NCI-H2107 (cell line): ENCODE results near the gene UBE2N.
"Not testable (repeated sequence)": the region's sequence is repeated elsewhere in the genome, so short reads cannot be mapped to it uniquely, and the experiment has no call there.

Source experiments
- DNase-seq: peaks from one replicate; lab custom pipeline; 2025; lab: John Stamatoyannopoulos, UW

Gene UBE2N

DNA sequence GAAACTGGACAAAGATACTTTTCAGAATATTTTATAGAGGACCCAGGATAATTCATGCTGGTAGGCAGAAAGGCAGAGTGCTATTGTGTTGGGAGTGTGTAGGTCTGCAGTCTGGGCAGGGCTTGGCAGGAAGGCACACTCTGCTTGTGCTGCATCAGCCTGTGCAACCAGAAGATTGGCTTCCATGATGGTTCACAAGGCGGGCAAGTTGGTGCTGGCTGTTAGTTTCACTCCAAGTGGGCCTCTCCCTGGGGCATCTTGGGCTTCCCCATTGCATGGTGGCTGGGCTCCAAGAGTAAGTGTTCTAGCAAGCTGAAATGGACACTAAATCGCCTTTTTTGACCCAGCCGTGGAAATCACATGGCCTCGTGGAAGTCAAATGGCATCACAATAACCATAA, 1.8 kb upstream of the UBE2N start:
- no peak for DNase-seq

DNA sequence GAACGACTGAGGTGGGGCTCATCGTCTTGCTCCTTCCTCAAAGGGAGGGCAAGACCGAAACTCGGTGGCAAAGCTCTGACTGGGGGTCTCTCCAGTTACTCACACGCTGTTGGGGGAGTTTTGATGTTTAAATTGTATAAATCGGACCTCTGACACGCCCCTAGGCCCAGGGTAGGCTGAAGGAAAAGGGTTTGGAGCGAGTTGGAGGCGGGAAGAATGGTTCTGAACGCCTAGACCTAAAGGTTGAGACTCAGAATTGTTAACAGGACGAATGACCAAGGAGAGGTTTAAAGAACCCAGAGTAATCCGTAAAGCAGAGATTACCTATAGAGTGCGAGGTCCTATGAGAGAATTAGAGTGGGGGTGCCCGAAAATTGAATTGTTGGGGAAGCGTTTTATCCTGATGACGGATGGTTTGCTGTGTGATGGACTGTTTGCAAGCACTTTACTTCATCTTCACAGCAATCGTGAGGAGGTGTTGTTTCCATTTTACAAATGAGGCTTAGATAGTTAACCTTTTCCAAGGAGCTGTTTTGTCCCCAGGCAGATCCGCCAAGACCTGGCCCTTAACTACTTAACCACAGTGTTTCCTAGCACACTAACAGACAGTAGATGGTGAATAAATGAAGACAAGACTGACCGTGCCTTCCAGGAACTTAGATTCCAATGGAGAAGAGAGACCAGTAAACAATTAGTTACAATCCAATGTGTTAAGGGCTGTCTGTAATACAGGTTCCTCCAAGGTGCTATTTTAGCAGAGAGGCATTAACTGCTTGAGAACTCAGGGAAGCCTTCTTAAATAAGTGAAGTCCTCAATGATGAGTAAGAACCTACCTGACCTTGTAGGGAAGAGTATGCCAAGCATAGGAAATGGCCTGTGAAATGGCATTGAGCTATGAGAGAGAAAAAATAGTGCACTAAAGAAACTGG, 929 bp upstream of the UBE2N start:
- DNase-seq, result no peak

DNA sequence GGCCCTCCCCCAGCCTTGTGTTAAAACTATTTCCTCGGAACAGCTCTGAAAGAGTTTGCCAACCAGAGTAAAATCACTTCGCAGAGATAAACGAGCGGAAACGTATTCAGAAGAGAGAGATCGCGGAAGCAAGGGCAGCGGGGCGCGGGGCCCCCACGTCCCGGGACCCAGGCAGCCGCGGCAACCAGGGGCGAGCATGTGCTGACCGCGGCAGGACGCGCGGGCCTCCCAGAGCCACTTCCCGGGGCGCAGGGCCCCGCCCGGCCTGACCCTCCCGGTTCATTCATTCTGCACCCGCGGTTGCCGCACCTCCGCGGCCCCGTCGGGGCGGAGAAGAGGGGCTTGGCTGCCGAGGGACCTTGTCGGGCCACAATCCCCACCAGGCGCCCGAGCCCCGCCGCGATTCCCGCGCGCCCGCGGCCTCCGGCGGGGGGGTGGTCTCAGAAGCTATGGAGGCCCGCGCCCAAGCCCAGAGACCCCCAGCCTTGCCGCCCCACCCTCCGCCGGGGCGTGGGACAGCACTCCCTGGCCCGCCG, 598 bp downstream of the UBE2N start:
- DNase-seq, result no peak

DNA sequence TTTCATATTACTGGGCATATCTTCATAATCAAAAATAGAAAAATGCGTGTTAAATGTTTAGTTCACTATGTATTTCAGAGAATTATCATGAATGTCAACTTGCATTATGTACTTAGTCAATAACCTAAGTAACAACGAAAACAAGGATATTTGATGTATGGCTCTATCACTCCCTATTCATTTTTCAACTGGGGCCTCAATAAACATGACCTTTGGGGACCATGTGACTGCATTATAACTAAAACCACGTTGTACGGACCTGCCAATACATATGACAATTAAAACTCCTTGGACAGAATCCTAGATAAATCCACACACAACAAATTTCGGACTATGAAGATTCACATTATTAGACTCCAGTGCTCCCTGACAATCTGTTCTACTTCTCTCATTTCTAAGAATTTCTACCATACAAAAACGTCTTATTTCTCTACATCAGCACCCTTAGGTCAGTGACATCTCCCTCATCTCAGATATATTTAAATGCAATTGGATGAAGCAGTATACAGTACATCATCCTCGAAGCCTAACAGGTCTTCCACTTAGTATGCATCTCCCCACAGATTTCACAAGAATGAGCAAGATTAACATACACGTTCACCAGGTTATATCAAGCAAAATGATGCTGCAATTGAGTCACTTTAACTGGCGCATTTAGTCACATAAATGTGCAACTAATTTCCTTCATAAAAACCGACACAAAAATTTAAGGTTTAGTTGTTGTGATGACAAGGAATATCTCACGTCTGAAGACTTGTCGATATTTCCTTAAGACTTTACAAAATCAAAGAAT, 1.5 kb downstream of the UBE2N start:
- no peak for DNase-seq

DNA sequence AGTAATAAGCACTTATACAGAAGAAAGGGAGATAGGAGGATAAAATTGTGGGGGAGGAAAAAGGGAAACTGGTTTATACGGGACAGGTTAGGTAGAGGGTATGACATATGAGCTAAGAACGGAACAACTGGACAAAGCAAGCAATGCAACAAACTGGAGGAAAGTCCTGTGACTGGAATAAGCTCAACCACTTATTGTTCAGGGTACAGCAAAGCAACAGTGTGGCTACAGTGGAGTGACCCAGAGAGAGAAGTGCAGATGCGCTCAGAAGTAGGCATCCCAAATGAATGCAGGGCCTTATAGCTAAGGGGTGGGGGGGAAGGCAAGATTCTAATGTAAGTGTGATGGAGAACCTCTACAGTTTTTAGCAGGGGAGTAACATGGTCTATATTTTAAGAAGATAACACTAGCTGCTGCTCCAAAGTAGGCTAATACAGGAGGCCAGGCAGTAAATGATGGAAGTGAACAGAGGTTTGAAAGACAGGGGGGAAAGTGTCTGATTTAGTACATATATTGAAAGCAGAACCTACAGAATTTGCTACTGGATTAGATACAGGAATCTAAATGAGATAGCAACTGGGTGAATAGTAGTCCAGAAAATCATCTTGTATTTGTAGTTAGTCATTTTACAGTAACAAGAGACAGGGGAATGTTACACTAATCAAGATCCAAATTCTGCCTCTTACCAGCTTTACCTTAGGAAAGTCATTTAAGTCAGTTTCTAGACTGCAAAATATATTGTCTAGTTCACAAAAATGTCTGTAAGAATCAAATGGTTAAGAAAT, 3.3 kb downstream of the UBE2N start:
- DNase-seq, result no peak

DNA sequence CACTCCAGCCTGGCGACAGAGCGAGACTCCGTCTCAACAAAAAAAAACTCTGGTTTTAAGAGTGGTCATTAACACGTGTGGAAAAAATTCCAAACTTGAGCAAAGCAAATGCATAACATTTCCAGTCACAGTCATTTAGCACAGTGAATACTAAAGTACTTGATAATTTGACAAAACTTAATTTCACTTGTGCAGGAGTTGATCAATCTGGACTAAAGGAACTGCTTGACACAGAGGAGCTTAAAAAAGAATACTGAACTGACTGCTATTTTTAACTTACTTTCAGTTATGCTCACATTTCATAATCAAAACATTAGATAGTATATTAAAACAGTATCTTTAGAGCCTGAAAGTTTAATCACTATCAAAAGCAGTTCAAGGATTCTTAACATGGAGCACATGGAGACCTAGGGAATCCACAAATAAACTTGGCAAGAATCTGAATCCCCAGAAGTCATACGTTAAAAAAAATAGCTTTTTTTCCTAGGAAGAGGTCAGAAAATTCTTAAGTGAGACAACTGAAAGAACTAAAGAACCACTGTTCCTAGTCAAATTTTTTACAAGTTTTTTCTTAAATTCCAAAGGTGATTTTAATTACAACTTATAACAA, 7.4 kb downstream of the UBE2N start:
- no peak for DNase-seq

DNA sequence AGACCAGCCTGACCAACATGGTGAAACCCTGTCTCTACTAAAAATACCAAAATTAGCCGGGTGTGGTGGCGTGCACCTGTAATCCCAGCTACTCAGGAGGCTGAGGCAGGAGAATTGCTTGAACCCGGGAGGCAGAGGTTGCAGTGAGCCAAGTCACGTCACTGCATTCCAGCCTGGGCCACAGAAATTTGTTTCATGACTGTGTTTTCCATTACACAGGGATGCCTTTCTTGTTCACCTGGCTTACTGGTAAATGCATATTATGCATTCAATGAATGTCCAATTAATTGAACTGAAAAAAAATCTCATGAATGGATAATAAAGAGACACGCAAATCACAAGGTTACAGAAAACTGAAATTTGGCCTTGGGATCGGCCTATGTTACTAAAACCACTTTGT, 9.7 kb downstream of the UBE2N start:
- not testable (repeated sequence) for DNase-seq

DNA sequence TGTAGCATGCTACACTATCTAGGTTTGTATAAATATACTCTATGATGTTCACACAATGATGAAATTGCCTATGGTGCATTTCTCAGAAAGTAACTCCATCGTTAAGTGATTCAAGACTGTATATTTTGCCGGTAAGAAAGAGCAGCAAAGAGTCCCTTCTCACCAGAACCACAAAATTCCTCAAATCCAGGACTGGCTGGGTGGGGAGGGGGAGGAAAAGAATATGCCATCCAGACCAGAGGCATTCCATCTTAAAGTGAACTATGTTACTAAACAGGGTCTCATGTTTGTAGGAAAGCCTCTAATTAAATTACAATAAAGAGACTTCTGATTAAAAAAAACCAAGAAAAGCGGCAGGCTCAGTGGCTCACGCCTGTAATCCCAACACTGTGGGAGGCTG, 11.5 kb downstream of the UBE2N start:
- DNase-seq, result no peak

DNA sequence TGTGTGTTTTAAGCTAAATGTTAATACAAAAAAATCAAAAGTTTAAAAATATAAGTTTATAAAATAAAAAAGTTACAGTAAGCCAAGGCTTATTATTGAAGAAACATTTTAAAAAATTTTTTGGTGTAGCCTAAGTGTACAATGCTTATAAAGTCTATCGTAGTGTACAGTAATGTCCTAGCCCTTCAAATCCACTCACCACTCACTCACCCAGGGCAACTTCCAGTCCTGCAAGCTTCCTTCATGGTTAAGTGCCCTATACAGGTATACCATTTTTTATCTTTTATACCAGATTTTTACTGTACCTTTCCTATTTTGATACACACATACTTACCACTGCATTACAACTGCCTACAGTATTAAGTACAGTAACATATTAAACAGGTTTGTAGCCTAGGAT, 11.9 kb downstream of the UBE2N start:
- no peak for DNase-seq

DNA sequence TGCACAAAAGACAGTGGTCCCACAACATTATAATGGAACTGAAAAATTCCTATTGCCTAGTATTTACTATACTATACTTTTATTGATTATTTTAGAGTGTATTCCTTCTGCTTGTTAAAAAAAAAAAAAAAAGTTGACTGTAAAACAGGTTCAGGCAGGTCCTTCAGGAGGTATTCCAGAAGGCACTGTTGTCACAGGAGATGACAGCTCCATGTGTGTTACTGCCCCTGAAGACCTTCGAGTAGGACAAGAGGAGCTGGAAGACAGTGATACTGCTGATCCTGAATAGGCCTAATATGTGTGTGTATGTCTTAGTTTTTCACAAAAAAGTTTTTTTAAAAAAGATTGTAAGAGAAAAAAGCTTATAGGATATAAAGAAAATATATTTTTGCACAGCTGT, 12.3 kb downstream of the UBE2N start:
- DNase-seq, result no peak

DNA sequence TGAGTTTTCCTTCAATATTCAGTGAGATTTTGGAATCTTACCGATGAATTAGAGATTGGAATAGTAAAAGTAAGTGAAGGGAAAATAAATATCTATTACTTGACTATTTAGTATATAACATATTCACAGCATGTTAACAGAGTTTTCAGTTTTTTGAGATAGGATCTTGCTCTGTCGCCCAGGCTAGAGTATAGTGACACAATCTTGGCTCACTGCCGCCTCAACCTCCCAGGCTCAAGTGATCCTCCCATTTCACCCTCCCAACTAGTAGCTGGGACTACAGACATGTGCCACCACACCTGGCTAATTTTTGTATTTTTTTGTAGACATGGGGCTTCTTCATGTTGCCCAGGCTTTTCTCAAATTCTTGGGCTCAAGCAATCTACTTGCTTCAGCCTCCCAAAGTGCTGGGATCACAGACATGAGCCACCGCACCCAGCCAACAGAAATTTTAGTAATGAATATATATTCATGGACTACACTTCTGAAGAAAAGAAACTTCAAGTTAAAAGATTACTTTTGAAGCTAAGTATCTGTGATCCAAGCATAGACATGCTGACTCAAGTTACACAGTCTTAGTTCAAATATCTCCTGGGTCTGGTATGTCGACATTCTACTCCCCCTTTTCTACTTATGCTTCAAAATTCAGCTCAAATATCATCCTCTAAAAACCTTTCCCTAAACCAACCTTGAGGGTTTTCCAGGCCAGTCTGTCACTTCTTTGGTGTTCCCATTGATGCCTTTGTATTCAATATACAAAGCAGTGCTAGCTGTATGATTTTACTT, 13.8 kb downstream of the UBE2N start:
- DNase-seq, result no peak

DNA sequence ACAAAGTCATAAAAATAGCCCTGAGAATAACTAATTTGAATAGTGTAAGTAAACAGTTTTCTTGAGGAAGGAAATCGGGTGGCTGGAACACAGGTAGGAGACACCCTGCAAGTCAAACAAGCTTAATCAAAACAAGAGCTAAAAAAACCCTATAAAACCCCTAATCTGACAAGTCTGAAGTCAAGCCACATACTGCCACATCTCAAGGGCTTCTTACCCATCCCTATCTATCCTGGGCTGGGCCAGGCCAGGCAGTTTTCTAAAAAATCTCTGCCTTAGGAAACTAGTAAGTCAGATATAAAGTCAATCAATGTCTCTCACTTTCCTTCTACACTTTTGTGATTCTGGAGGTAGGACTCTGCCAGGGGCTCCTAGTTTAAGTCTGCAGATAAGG, 15.3 kb downstream of the UBE2N start:
- DNase-seq, result no peak

DNA sequence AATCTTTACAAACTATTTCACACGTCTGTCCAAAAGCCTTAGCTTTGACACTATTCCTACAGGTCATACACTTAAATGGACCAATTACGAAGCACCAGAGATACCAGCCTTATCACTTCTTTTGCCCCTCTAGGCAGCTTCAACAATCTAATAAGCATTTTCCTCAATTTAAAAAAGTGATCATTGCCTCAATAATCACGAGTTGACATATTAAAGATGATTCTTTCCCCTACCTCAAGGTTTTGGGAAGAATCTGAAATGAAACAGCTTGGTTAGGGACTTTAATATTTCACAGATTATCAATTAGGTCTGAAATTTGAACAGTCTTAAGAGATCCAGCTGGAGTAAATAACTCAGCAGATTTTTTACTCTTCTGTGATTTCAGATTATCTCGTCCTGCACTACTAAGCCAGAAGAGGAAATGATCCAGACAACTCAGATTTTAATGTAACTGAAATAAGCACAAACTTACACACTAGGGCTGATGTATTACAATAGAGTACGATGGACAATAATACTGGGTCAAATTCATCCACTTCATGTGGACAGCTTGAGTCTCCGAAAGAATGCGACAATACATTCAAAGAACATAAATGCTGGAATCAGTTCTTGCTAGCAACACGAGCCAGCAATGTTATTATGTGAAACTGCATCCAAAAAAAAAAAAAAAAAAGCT, 15.9 kb downstream of the UBE2N start:
- DNase-seq, result no peak

DNA sequence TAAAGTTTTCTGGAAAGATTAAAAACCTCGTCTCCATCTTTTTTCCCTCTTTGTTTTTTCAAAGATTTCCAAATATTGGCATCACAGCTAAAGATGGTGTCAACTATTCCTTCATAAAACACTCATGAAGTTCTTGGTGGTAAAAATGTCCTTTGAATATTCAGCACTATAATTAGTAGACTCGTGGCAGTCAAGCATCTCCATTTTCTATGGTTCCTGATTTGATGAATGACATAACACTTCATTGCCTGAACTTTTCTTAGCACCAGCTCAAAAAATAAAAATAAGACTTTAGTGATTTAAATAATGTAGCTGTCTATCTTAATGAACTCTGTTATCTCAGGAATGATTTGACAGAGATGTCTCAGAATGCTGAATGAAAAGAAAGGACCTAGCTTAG, 19.7 kb downstream of the UBE2N start:
- DNase-seq, result no peak

DNA sequence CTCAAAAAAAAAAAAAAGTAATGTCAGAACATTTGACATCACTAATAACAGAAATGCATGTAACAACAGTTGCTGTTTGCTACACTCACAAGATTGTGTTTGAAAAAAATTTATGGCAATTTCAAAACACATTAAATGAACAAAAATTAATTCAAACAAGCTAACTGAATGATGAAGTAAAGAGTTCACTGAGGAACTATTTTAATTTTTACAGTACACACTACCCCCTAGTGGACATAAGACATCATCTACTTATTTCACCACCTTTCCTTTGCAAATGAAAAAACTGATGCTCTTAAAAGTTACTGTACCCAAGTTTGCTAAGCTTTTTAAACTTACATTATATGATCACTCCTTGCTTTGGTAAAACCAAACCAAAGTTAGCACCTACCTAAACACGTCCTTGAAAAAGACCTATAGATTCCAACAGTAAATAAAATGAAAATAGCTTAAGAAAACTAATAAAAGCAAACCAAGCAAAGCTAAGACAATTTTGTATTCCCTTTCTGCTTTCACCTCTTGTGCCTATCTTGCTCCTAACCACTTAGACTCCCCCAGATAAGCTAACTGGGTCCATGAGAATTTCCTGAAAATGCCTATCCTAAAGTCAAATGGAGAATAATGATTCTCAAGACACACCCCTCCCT, 22.2 kb downstream of the UBE2N start:
- DNase-seq, result no peak

DNA sequence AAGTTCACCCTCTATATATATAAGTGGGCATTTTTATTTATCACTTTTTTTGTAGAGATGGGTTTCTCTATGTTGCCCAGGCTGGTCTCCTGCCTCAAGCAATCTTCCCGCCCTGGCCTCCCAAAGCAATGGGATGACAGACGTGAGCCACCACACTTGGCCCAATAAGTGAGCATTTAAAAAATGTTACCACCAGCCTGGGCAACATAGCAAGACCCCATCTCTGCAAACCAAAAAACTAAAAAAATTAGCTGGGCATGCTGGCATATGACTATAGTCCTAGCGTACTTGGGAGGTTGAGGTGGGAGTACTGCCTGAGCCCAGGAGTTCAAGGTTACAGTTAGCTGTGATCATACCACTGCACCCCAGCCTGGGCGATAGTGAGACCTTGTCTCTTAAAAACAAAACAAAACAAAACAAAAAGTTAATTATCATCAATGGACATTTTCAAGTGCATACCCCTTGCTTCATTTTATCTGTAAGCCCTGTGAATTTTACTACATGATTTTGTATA, 23.7 kb downstream of the UBE2N start:
- no peak for DNase-seq

DNA sequence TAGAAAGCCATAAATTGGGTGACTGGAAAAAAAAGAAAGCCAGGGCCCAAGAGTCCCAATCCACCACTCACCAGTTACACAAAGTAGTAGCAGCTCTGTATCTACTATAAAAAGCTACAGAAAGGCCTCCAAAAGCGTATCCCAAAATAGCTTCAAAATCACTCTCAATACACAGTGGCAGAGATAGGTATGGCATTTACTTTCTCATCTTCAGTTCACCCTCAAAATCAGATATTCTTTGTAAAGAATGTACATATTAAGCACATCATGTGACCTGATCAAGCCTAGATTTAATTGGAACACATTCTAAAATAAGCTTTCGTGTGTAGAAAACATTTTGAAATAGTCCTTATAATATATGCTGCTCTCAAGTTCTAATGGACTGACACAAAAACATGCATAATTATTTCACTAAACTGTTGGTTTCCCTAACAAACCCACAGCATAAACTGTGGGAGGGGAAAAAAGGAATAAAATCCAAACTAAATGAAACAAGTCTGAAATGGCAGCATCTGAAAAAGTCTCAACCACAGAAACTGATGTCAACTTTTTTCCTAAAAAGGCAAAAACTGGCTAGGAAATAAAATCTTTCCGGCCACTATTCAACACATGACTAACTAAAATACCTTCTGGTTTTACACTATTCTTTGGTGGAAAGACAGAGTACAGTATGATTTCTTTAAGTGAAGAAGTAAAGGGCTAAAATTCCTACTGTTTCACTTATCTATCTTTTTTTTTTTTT, 25.9 kb downstream of the UBE2N start:
- no peak for DNase-seq

DNA sequence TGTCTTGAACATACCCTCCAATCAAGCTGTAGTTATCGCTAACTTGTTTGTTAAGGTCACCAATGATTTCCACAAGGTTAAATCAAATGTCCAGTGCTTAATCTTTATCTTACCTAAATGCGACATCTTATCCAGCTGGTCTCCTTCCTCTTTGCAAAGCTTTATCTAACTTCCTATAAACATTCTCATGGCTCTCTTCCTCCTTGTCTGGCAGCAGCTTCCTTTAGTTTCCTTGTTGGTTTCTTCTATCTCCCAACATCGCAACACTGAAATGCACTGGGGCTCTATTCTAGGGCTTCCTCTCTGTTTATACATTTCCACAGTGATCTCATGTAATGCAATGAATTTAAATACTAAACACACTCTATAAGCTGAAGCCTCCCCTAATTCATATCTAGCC, 28.7 kb downstream of the UBE2N start:
- DNase-seq, result no peak

DNA sequence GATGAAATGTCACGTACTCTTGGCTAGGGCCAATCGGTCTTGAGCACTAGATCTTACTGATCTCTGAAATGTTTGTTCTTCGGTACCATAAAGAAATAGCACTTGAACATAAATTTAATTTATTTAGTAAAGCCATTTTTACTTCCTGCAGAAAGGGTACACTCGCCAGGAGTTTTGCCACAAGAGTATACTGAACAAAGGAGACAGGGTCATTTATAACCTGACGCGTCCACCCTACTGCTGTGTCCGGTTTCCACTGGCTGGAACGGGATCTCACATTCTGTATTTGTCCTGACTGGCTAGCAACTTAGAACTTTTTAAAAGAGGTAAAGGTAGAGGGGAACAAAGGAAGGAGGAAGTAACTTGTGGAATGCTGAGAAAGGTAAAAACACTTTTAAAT, 29.4 kb downstream of the UBE2N start:
- DNase-seq, result not testable (repeated sequence)
